GM12873 (cell line): ENCODE data around the gene PTPN4.

ENCODE experiments used
- TF ChIP-seq, protein P1 (sequence below): IDR thresholded peaks from 2 replicates; pipeline ENCODE4 v1.5.1; 2012; ENCODE audit warnings: low read depth, mild to moderate bottlenecking, moderate library complexity, low read length, control low read depth; ENCODE audit not compliant: insufficient read depth; ENCODE audit errors: missing control alignments

PTPN4 gene

GRCh38 chr2:119860924-119861323 is 101.2 kb downstream of the PTPN4 start:
- TF ChIP-seq, protein P1, sequence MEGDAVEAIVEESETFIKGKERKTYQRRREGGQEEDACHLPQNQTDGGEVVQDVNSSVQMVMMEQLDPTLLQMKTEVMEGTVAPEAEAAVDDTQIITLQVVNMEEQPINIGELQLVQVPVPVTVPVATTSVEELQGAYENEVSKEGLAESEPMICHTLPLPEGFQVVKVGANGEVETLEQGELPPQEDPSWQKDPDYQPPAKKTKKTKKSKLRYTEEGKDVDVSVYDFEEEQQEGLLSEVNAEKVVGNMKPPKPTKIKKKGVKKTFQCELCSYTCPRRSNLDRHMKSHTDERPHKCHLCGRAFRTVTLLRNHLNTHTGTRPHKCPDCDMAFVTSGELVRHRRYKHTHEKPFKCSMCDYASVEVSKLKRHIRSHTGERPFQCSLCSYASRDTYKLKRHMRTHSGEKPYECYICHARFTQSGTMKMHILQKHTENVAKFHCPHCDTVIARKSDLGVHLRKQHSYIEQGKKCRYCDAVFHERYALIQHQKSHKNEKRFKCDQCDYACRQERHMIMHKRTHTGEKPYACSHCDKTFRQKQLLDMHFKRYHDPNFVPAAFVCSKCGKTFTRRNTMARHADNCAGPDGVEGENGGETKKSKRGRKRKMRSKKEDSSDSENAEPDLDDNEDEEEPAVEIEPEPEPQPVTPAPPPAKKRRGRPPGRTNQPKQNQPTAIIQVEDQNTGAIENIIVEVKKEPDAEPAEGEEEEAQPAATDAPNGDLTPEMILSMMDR = no peak

GRCh38 chr2:119862127-119862889 is 102.6 kb downstream of the PTPN4 start:
- TF ChIP-seq, protein P1 = no peak

GRCh38 chr2:119864318-119864717 is 104.6 kb downstream of the PTPN4 start:
- TF ChIP-seq, protein P1 = no peak

DNA sequence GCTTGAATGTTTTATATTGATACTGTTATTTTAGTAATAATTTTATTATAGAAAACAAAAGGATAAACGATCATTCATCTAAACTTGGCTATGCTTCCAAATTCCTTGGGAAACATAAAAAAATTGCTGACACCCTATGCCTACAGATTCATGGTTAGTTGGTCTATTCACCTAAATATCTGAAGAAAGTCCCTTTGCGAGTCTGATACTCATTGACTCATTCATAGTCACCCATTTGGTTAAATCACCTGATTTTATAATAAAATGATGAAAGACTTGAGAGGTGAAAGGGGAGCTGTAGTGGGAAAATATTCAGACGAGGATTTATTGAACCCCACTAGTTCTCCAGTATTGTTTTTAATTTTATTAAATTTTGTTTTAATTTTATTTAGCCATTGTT is 112.0 kb downstream of the PTPN4 start:
- TF ChIP-seq, protein P1 = no peak

GRCh38 chr2:119873350-119874315 is 113.9 kb downstream of the PTPN4 start:
- TF ChIP-seq, protein P1 = no peak

- TF ChIP-seq, protein P1 = no peak
Measured at GRCh38 chr2:119879502-119879901, 119.8 kb downstream of the PTPN4 start.

DNA sequence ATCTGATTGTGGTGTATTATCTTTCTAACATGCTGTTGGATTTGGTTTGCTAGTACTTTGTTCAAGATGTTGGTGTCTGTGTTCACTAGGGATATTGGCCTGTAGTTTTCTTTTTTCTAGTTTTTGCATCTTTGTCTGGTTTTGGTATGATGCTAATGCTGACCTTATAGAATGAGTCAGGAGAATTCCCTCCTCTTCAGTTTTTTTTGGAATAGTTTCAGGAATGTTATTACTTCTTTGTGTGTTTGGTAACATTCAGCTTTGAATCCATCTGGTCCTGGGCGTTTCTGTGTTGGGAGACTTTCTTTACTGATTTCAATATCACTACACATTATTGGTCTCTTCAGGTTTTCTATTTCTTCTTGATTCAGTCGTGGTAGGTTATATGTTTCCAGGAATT is 129.0 kb downstream of the PTPN4 start:
- TF ChIP-seq, protein P1 = no peak
